Mesothelial cell of epicardium (in vitro differentiated cells): Measurements from ENCODE around the gene C17orf58. TPM values are rescaled to one million over a fixed set of nuclear protein-coding genes. Genes with fewer than 3 reads are reported as not detected.
"Not testable (repeated sequence)": the region's sequence is repeated elsewhere in the genome, so short reads cannot be mapped to it uniquely, and the experiment has no call there.

Source experiments
- DNase-seq, 2 experiments: peaks; one replicate each; pipeline ENCODE4 v3.0.0; 2021; ENCODE audit warnings: low spot score in 2 of 2; ENCODE audit not compliant: unreplicated experiment in 2 of 2
- H3K27ac Mint-ChIP-seq: 2 replicates; pipeline ENCODE4 v1.8.0; 2021; ENCODE audit warnings: mixed read lengths
- H3K27me3 Mint-ChIP-seq: 2 replicates; pipeline ENCODE4 v1.8.0; 2021; ENCODE audit warnings: low read depth, mixed read lengths
- H3K36me3 Mint-ChIP-seq: 2 replicates; pipeline ENCODE4 v1.8.0; 2021; ENCODE audit warnings: mixed read lengths
- H3K4me1 Mint-ChIP-seq: 2 replicates; pipeline ENCODE4 v1.8.0; 2021; ENCODE audit warnings: mixed read lengths
- H3K4me3 Mint-ChIP-seq: 2 replicates; pipeline ENCODE4 v1.8.0; 2021; ENCODE audit warnings: mild to moderate bottlenecking, moderate library complexity, mixed read lengths
- H3K9me3 Mint-ChIP-seq: 2 replicates; pipeline ENCODE4 v1.8.0; 2021; ENCODE audit warnings: mixed read lengths
- CTCF ChIP-seq: fragments of 200-600 bp; sonication (generic); IDR thresholded peaks from one replicate; pipeline ENCODE4 v1.5.0; 2021; ENCODE audit warnings: antibody characterized with exemption; ENCODE audit not compliant: unreplicated experiment
- total RNA-seq: library from RNA; stranded (reverse); gene quantifications from 3 replicates; pipeline ENCODE4 v1.2.1, GENCODE V29; 2021

Gene C17orf58
- total RNA-seq = 5.6 to 6.6 TPM (median 6.5 TPM) in 3 replicates

- Mint-ChIP-seq H3K27me3 (peaks cover 20% of the 10 kb centered on the region), H3K4me1 (peaks cover 27% of the 10 kb centered on the region), H3K27ac (peak within 1 kb of the TSS; percentile 4), H3K4me3 (peak within 1 kb of the TSS; percentile 71)
- not testable (repeated sequence) for H3K9me3 Mint-ChIP-seq, H3K36me3 Mint-ChIP-seq, DNase-seq
Measured at GRCh38 chr17:67996301-67997171, at the start of gene C17orf58. TSS of gene C17orf58 (minus strand) at chr17:67996469. CDS start at chr17:67996198, 271 bp downstream.

GRCh38 chr17:68036304-68037147 is 40.3 kb upstream of the C17orf58 start:
- Mint-ChIP-seq H3K4me1 (peaks cover 30% of the 10 kb centered on the region), H3K27me3 (no peaks in the 10 kb centered on the region), H3K9me3 (no peaks in the 10 kb centered on the region), H3K4me3 (peak overlapping the region; percentile 96), H3K36me3 (peaks cover 14% of the 10 kb centered on the region), H3K27ac (peak overlapping the region; percentile 96)
- no peak for DNase-seq
- no peak for TF ChIP-seq CTCF

GRCh38 chr17:68035523-68036303 is 39.4 kb upstream of the C17orf58 start, which contains the start of gene KPNA2:
TSS of gene KPNA2 (plus strand) at chr17:68035735. CDS start at chr17:68037133, 1,398 bp downstream.
- DNase-seq = peak; percentile 82 to 94
- no peak for TF ChIP-seq CTCF
- H3K27ac Mint-ChIP-seq = peak within 1 kb of the TSS; percentile 96
- H3K4me1 Mint-ChIP-seq = peaks cover 30% of the 10 kb centered on the region
- no peaks in the 10 kb centered on the region for H3K9me3 Mint-ChIP-seq
- H3K36me3 Mint-ChIP-seq = peaks cover 13% of the 10 kb centered on the region
- no peaks in the 10 kb centered on the region for H3K27me3 Mint-ChIP-seq
- H3K4me3 Mint-ChIP-seq = peak within 1 kb of the TSS; percentile 96

- Mint-ChIP-seq H3K4me3 (peak overlapping the region; percentile 96), H3K27me3 (no peaks in the 10 kb centered on the region), H3K27ac (peak overlapping the region; percentile 96), H3K9me3 (no peaks in the 10 kb centered on the region), H3K4me1 (peaks cover 30% of the 10 kb centered on the region), H3K36me3 (peaks cover 9% of the 10 kb centered on the region)
- no peak for TF ChIP-seq CTCF
- peak; percentile 86 to 89 for DNase-seq
Measured at GRCh38 chr17:68035131-68035522, 38.9 kb upstream of the C17orf58 start.

- Mint-ChIP-seq H3K9me3 (no peaks in the 10 kb centered on the region), H3K27ac (peak overlapping the region; percentile 95), H3K27me3 (no peaks in the 10 kb centered on the region), H3K4me1 (peaks cover 30% of the 10 kb centered on the region), H3K4me3 (peak overlapping the region; percentile 20), H3K36me3 (peaks cover 7% of the 10 kb centered on the region)
- no peak for DNase-seq
- TF ChIP-seq CTCF = no peak
Measured at GRCh38 chr17:68034452-68034776, 38.1 kb upstream of the C17orf58 start.
